ENCODE data around the gene LAMC1.
"Not testable (repeated sequence)": the region's sequence is repeated elsewhere in the genome, so short reads cannot be mapped to it uniquely, and the experiment has no call there.

LAMC1 gene

DNA sequence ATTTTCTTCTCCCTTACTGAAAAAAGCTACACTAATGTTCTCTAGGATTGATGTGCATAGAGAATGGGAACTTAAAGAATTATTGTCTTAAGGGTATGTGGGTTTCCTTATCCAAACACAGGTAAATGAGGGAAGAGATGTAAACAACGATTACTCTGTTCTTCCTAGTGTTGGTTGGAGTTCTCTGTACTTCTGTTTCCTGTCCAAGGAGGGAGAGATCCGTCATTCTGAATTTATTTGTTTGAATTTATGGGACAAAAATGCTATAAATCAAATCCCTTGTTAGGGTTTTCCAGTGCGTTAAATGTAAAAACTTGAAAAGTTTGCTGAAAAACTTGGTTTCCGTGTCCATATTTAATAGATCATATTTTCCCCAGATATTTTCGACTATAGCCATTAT, 29.6 kb downstream of the LAMC1 start:
- Mint-ChIP-seq H3K4me3 (no peak overlapping the region), H3K4me1 (peaks cover 26% of the 10 kb centered on the region), H3K27ac (no peak overlapping the region), H3K27me3 (ENCODE audit: low read depth, poor library complexity) (peaks cover 2% of the 10 kb centered on the region), H3K9me3 (peaks cover 19% of the 10 kb centered on the region), H3K36me3 (ENCODE audit: low read depth) (peaks cover 48% of the 10 kb centered on the region)
- TF ChIP-seq, protein P1, sequence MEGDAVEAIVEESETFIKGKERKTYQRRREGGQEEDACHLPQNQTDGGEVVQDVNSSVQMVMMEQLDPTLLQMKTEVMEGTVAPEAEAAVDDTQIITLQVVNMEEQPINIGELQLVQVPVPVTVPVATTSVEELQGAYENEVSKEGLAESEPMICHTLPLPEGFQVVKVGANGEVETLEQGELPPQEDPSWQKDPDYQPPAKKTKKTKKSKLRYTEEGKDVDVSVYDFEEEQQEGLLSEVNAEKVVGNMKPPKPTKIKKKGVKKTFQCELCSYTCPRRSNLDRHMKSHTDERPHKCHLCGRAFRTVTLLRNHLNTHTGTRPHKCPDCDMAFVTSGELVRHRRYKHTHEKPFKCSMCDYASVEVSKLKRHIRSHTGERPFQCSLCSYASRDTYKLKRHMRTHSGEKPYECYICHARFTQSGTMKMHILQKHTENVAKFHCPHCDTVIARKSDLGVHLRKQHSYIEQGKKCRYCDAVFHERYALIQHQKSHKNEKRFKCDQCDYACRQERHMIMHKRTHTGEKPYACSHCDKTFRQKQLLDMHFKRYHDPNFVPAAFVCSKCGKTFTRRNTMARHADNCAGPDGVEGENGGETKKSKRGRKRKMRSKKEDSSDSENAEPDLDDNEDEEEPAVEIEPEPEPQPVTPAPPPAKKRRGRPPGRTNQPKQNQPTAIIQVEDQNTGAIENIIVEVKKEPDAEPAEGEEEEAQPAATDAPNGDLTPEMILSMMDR (IDR thresholded peaks at IDR 0.05), result no peak
- no peak for DNase-seq

DNA sequence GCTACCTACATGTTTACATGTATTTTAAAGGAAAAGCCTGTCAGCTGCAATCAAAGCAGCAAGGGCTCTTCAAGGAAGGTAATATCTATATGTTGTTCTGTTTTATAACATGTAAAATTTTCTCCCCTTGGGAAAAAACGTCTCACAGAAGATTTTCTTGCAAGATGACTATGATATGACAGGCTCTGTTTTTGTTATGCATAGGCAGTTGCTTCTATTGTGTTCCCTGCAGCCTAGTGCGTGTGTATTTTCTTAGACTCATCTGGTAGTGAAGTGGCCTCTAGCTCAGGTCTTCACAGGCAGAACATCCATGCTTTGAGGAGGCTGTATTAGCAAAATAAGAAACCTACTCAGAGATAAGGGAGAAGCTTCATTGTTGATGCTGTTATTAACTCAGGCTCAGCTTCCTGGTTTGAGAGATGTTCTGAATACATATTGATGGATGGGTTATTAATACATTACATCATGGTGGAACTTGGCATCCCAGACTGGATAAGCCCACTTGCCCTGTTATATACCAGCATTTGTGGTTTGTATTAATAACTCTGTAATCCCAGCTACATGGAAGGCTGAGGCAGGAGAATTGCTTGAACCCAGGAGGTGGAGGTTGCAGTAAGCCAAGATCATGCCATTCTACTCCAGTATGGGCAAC, 35.8 kb downstream of the LAMC1 start:
- H3K4me3 Mint-ChIP-seq, result no peak overlapping the region
- no peak for DNase-seq
- peaks cover 8% of the 10 kb centered on the region for H3K9me3 Mint-ChIP-seq
- peaks cover 17% of the 10 kb centered on the region for H3K4me1 Mint-ChIP-seq
- TF ChIP-seq, protein P1 (IDR thresholded peaks at IDR 0.05), result no peak
- no peaks in the 10 kb centered on the region for H3K27me3 Mint-ChIP-seq (ENCODE audit: low read depth, poor library complexity)
- no peak overlapping the region for H3K27ac Mint-ChIP-seq
- H3K36me3 Mint-ChIP-seq (ENCODE audit: low read depth), result peaks cover 6% of the 10 kb centered on the region

DNA sequence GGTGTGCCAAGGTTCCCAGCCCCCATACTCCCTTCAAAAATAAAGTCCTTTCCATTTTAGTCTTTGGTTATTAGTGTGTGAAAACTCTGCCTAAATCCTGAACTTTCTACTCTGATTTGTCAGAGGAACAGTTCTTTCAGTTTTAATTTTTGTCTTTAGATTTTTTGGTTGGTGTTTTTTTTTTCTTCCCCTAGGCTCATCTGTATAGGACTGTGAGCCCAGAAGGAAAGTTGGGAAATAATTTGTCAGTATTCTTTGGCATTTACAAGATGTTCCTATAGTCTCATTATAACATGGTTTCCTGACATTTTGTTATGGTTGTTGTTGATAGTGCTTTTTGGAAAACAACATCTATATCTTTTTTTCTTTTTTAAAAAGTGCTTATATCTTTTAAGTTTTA, 38.0 kb downstream of the LAMC1 start:
- Mint-ChIP-seq H3K4me1 (peaks cover 9% of the 10 kb centered on the region), H3K27ac (no peak overlapping the region), H3K27me3 (ENCODE audit: low read depth, poor library complexity) (no peaks in the 10 kb centered on the region), H3K4me3 (no peak overlapping the region), H3K9me3 (peaks cover 10% of the 10 kb centered on the region), H3K36me3 (ENCODE audit: low read depth) (peaks cover 16% of the 10 kb centered on the region)
- TF ChIP-seq, protein P1 (IDR thresholded peaks at IDR 0.05), result no peak
- DNase-seq, result no peak

DNA sequence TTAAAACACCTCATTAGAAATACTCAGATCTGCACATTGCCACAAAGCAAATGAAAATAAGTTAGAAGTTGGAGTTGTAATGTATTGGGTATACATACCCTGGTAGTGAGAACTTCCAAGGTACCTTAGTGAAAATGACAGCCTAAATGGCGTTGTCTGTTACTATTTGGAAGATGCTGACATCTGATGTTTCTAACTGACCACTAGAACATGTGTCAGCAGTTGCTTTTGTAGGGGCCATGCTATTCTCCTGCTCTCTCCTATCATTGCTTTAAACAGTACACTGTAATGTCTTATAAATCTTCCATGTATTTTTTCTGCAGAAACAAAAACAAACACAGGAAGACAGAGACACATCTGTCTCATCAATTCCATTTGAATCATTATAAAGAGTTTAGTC, 40.1 kb downstream of the LAMC1 start:
- H3K4me3 Mint-ChIP-seq, result no peak overlapping the region
- no peak overlapping the region for H3K27ac Mint-ChIP-seq
- peaks cover 16% of the 10 kb centered on the region for H3K9me3 Mint-ChIP-seq
- no peak for DNase-seq
- H3K4me1 Mint-ChIP-seq, result no peaks in the 10 kb centered on the region
- TF ChIP-seq, protein P1 (IDR thresholded peaks at IDR 0.05), result no peak
- peaks cover 23% of the 10 kb centered on the region for H3K36me3 Mint-ChIP-seq (ENCODE audit: low read depth)
- no peaks in the 10 kb centered on the region for H3K27me3 Mint-ChIP-seq (ENCODE audit: low read depth, poor library complexity)

DNA sequence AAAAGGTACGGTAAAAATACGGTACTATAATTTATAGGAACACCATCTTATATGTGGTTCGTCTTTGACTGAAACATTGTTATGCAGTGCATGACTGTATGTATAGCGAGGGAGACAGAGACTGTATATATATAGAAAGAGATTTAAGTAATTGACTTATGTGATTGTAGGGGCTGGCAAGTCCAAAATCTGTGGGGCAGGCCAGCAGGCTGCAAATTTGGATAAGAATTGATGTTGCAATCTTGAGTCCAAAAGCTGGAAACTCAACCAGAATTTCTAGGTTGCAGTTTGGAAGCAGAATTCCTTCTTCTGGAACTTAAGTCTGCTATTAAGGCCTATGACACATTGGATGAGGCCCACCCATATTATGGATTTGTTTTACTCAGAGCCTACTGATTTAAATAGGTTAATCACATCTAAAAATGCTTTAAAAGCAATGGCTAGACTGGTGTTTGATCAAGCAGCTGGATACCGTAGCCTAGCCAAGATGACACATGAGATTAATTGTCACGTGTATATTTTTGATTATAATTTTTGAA, 42.0 kb downstream of the LAMC1 start:
- Mint-ChIP-seq H3K27me3 (ENCODE audit: low read depth, poor library complexity) (no peaks in the 10 kb centered on the region), H3K27ac (no peak overlapping the region), H3K9me3 (peaks cover 16% of the 10 kb centered on the region), H3K4me1 (peaks cover 2% of the 10 kb centered on the region), H3K4me3 (no peak overlapping the region), H3K36me3 (ENCODE audit: low read depth) (peaks cover 23% of the 10 kb centered on the region)
- TF ChIP-seq, protein P1 (IDR thresholded peaks at IDR 0.05), result no peak
- DNase-seq, result no peak

DNA sequence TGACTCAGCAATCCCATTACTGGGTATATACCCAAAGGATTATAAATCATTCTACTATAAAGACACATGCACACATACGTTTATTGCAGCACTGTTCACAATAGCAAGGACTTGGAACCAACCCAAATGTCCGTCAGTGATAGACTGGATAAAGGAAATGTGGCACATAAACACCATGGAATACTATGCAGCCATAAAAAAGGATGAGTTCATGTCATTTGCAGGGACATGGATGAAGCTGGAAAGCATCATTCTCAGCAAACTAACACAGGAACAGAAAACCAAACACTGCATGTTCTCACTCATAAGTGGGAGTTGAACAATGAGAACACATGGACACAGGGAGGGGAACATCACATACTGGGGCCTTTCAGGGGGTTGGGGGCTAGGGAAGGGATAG, 43.2 kb downstream of the LAMC1 start:
- not testable (repeated sequence) for H3K27me3 Mint-ChIP-seq (ENCODE audit: low read depth, poor library complexity); H3K27ac Mint-ChIP-seq; H3K4me3 Mint-ChIP-seq; DNase-seq
- Mint-ChIP-seq H3K9me3 (peaks cover 25% of the 10 kb centered on the region), H3K4me1 (peaks cover 14% of the 10 kb centered on the region), H3K36me3 (ENCODE audit: low read depth) (peaks cover 33% of the 10 kb centered on the region)

Measured in nephron progenitor cell (in vitro differentiated cells).